Measurements from ENCODE around the gene PNPLA2. TPM values are rescaled to one million over a fixed set of nuclear protein-coding genes. Genes with fewer than 3 reads are reported as not detected.

PNPLA2 gene
- total RNA-seq, 1 donor from 2014 or later, result 55.6 TPM

DNA sequence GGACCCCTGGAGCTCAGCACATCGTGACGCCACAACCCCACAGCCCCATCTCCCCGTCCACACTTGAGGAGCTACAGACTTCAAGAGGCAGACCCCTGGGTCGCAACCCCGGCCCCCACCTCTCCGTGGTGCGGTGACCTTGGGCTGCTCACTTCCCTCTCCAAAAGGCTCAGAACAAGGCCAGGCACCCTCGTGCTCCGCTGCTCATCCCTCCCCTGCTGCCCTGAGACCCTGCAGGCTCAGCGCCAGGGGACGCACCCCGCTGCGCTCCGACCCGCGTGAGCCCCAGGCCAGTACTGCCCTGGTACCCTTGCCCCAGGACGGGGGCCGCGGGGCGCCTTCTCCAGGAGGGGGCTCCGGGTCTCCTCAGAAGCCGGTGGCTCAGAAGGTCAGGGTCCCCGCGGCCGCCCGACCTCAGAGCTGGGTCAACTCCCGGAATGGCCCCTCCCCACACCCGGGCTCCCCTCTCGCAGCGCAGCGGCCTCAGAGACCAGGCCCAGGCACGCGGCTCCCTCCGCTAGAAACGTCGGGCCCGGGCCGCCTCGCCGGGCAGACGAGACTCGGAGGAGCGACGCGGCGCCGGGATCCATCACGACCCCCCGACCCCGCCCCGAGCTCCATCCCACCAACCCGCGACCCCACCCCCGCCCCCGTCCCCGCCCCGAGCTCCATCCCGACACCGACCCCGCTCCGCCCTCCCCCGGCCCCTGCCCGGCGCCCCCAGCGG lies 42.0 kb upstream of the PNPLA2 start:
- peak; percentile 74 for DNase-seq (ENCODE audit: extremely low spot score, unreplicated experiment)
- H3K27me3 Mint-ChIP-seq, result no peaks in the 10 kb centered on the region
- no peaks in the 10 kb centered on the region for H3K4me1 Mint-ChIP-seq (ENCODE audit: unreplicated experiment)

DNA sequence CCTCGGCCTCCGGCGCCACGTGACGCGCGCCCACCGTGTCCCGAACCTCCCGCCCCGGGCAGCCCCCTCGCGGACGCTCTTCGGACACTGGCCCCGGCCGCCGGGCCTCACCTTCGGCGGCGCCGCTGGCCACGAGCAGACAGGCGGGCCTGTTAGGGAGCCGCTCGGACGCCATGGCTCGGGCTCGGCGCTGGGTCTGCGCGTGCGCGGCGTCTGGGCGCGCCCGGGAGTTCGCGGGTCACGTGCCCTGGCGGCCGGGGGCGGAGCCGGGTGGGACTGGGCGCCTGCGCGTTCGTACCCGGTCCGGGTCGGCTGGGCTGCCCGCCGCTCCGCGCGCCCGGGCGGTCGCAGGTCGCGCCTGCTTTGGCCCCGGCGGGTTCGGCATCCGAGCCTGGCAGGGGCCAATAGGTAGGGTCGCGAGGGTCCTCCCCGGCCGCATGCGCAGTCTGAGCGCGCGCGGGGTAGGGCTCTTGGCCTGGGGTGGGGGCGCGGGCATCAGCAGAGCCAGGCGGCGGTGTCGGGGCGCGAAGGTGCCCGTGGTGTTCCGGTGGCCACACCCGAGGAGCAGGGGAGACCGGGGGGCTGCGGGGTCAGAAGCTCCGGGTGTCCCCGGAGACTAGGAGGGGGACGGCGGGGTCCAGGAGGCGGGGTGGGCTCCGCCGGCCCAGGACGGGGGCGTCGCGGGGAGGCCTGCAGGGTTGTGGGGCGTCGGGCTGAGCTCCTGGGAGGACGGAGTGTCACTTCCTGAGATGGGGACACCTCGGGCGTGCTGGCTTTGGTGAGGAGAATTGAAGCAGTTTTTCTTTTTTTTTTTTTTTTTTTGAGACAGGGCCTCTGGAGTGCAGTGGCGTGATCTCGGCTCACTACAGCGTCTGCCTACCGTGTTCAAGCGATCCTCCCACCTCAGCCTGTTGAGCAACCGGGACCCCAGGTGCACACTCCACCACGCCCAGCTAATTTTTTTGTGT lies 41.1 kb upstream of the PNPLA2 start, which contains the start of gene GATD1:
Gene GATD1 (minus strand): TSS at position 200 of the 968 bp plus-strand sequence. CDS start 25 bp downstream, at position 175.
- no peaks in the 10 kb centered on the region for H3K27me3 Mint-ChIP-seq
- H3K9me3 Mint-ChIP-seq, result no peaks in the 10 kb centered on the region
- H3K4me3 Mint-ChIP-seq, result peak within 1 kb of the TSS; percentile 86
- TF ChIP-seq, protein P1, sequence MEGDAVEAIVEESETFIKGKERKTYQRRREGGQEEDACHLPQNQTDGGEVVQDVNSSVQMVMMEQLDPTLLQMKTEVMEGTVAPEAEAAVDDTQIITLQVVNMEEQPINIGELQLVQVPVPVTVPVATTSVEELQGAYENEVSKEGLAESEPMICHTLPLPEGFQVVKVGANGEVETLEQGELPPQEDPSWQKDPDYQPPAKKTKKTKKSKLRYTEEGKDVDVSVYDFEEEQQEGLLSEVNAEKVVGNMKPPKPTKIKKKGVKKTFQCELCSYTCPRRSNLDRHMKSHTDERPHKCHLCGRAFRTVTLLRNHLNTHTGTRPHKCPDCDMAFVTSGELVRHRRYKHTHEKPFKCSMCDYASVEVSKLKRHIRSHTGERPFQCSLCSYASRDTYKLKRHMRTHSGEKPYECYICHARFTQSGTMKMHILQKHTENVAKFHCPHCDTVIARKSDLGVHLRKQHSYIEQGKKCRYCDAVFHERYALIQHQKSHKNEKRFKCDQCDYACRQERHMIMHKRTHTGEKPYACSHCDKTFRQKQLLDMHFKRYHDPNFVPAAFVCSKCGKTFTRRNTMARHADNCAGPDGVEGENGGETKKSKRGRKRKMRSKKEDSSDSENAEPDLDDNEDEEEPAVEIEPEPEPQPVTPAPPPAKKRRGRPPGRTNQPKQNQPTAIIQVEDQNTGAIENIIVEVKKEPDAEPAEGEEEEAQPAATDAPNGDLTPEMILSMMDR (conservative IDR thresholded peaks at IDR 0.05), result no peak
- DNase-seq (ENCODE audit: extremely low spot score, unreplicated experiment), result peak; percentile 97
- peak within 1 kb of the TSS; percentile 80 for H3K27ac Mint-ChIP-seq
- no peaks in the 10 kb centered on the region for H3K36me3 Mint-ChIP-seq
- no peaks in the 10 kb centered on the region for H3K4me1 Mint-ChIP-seq (ENCODE audit: unreplicated experiment)

More for the DNA sequence above, 42.0 kb upstream of the PNPLA2 start:
- Mint-ChIP-seq H3K9me3 (no peaks in the 10 kb centered on the region), H3K27ac (peak overlapping the region; percentile 80), H3K36me3 (no peaks in the 10 kb centered on the region), H3K4me3 (peak overlapping the region; percentile 86)
- TF ChIP-seq, protein P1 (conservative IDR thresholded peaks at IDR 0.05), result no peak

DNA sequence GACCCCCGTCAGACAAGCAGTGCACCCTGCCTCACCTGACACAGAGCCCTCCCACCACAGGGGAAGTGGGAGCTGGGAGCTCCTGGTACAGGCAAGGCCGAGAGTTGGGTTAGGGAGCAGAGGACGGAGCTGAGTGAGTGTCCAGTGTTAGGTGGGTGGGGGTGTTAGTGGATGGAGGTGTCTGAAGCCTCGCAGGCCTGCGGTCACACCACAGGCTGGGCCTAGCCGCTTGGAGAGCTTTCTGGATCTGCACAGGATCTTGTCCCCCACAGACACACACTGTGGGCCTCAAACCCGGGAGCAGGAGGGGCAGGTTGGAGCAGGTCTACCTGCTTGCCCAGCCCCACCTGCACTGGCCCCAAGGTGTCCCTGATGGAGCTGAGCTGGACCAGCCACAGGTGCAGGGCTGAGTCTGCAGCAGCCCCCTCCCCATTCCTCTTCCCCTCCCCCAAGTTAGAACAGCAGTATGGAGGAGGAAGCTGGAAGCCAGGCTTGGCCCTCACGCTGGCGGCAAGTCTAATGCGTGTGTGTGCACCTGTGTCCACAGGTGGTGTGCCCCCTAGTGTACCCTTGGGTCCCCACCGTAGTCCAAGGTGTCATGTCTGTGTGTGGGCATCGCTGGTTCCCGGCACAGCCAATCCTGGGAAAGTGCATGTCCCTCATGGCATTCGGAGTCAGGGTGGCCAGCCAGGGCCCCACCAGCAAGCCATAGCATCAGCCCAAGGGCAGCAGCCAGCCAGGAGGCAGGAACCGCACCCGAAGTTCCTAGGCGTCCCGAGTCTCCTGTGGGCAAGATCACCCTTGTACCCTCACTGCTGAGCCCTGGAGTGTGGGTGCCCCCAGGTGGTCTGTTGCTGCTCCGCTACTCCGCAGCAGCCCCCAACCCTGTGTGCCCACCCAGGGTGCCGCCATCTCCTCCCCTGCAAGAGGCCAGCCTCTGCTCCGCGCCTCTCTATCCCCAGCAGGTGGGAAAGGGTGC lies 39.4 kb upstream of the PNPLA2 start:
- no peak for DNase-seq (ENCODE audit: extremely low spot score, unreplicated experiment)
- Mint-ChIP-seq H3K4me1 (ENCODE audit: unreplicated experiment) (peaks cover 12% of the 10 kb centered on the region), H3K36me3 (no peaks in the 10 kb centered on the region), H3K27me3 (no peaks in the 10 kb centered on the region), H3K27ac (no peak overlapping the region), H3K4me3 (peak overlapping the region; percentile 44), H3K9me3 (no peaks in the 10 kb centered on the region)
- TF ChIP-seq, protein P1 (conservative IDR thresholded peaks at IDR 0.05), result no peak

DNA sequence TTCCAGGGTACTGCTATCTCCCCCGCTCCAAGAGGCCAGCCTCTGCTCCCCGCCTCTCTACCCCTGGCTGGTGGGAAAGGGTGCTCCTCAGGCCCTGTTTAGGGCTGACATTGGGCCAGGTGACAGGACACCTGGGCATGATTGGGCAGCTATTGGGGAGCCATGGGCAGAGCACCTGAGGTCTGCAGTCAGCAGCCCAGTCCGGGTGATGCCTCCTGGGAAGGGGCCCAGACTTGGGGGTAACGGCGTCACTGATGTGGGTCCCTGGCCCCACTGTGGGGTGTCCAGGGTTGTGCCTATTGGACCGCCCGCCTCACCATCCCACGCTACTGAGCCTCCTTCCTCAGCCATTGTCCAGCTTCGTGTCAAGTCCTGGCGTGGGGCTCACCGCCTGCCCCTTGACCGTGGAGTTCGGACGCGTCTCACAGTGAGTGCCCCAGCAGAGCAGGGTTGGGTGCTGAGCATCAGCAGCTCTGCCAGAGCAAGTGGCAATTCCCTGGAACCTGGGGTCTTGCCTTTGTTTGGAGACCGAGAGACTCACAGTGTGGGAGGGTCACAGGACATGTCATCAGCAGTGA lies 38.7 kb upstream of the PNPLA2 start:
- no peaks in the 10 kb centered on the region for H3K27me3 Mint-ChIP-seq
- H3K9me3 Mint-ChIP-seq, result no peaks in the 10 kb centered on the region
- DNase-seq (ENCODE audit: extremely low spot score, unreplicated experiment), result no peak
- H3K36me3 Mint-ChIP-seq, result no peaks in the 10 kb centered on the region
- peaks cover 12% of the 10 kb centered on the region for H3K4me1 Mint-ChIP-seq (ENCODE audit: unreplicated experiment)
- H3K4me3 Mint-ChIP-seq, result peak overlapping the region; percentile 20
- H3K27ac Mint-ChIP-seq, result no peak overlapping the region
- TF ChIP-seq, protein P1 (conservative IDR thresholded peaks at IDR 0.05), result no peak
